Activated T-helper 2 cell treated with anti-CD3 and anti-CD28 coated beads, Interferon-gamma antibody, Interleukin-2, Interleukin-4, amounts not matched to agents 10 μg/mL and 5 μg/mL and 100 μg/mL, durations not matched to agents 14 hours and 24 hours and 36 hours (primary cell): ENCODE data around the gene HOXB3. TPM values are rescaled to one million over a fixed set of nuclear protein-coding genes. Genes with fewer than 3 reads are reported as not detected.

Source experiments
- DNase-seq: peaks from one replicate; pipeline ENCODE4 v3.0.0; 2021; ENCODE audit warnings: low spot score
- H3K27ac Mint-ChIP-seq: one replicate; pipeline ENCODE4 v1.8.0; 2021; ENCODE audit warnings: mixed read lengths
- H3K27me3 Mint-ChIP-seq: one replicate; pipeline ENCODE4 v1.8.0; 2021; ENCODE audit warnings: low read depth, mixed read lengths
- H3K36me3 Mint-ChIP-seq: one replicate; pipeline ENCODE4 v1.8.0; 2021; ENCODE audit warnings: low read depth, mixed read lengths
- H3K4me1 Mint-ChIP-seq: one replicate; pipeline ENCODE4 v1.8.0; 2021; ENCODE audit warnings: low read depth, mixed read lengths
- H3K4me3 Mint-ChIP-seq: one replicate; pipeline ENCODE4 v1.8.0; 2021; ENCODE audit warnings: low read depth, mild to moderate bottlenecking, moderate library complexity, mixed read lengths
- H3K9me3 Mint-ChIP-seq: one replicate; pipeline ENCODE4 v1.8.0; 2021; ENCODE audit warnings: mixed read lengths
- intact Hi-C: fragments of 100-400 bp; cut with micrococcal nuclease; formaldehyde crosslinking; loops from one replicate; pipeline ENCODE4 v1.15.1; 2023
- total RNA-seq: library from RNA; stranded (reverse); gene quantifications from 2 replicates; pipeline ENCODE4 v1.2.3, GENCODE V29; 2022

HOXB3 gene
- total RNA-seq, 1 donor from 2014 or later = 3.8 TPM

GRCh38 chr17:48552466-48553189 is 37.4 kb downstream of the HOXB3 start:
- intact Hi-C loops = no loop called here
- H3K36me3 Mint-ChIP-seq = peaks cover 7% of the 10 kb centered on the region

DNA sequence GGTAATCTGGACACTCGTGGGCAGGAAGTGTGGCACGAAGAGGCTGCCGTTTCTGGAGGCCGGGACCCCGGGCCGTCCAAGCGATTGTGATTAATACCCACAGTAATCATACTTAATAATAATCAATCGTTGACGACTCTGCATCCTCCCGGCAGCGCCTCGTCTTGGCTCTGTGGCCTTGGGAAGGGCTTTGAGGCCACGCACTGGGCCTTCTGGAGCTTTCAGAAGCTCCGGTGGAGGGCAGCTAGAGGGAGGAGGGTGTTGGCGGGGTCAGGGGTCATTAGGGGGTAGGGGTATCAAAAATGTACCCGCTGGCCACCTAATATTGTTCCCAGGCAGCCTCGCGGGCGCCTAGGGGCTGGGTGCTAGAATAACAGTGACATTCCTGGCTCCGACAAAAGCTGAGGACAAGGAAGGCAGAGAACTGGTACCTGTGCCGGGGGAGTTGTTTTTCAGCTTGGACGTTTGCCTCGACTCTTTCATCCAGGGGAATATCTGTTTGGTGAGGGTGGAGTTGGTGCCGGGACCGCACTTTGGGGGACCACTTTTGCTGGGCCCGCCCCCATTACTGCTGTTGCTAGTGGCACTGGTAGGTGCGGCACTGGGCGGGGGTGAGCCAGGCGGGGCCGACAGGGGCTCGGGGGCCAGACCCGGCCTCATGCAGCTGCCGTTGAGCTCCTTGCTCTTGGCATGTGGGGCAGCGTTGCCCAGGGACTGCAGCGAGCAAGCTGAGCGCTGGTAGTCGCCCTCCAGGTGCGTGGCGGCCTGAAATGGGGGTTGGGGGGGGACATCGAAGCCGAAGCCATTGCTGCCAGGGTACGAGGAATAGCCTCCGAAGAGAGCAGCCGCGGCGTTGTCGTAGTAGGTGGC is 38.2 kb downstream of the HOXB3 start:
- no peaks in the 10 kb centered on the region for H3K9me3 Mint-ChIP-seq
- intact Hi-C loops = no loop called here
- peaks cover 7% of the 10 kb centered on the region for H3K36me3 Mint-ChIP-seq
- H3K27me3 Mint-ChIP-seq = peaks cover 19% of the 10 kb centered on the region
- no peak for DNase-seq
- H3K27ac Mint-ChIP-seq = no peak overlapping the region
- peaks cover 29% of the 10 kb centered on the region for H3K4me1 Mint-ChIP-seq
- H3K4me3 Mint-ChIP-seq = no peak overlapping the region

More at GRCh38 chr17:48552466-48553189, 37.4 kb downstream of the HOXB3 start:
- DNase-seq = no peak
- Mint-ChIP-seq H3K4me1 (peaks cover 21% of the 10 kb centered on the region), H3K27me3 (peaks cover 20% of the 10 kb centered on the region), H3K27ac (no peak overlapping the region), H3K4me3 (no peak overlapping the region), H3K9me3 (no peaks in the 10 kb centered on the region)

GRCh38 chr17:48551214-48551555 is 38.9 kb downstream of the HOXB3 start:
- peaks cover 7% of the 10 kb centered on the region for H3K36me3 Mint-ChIP-seq
- intact Hi-C loops = no loop called here

DNA sequence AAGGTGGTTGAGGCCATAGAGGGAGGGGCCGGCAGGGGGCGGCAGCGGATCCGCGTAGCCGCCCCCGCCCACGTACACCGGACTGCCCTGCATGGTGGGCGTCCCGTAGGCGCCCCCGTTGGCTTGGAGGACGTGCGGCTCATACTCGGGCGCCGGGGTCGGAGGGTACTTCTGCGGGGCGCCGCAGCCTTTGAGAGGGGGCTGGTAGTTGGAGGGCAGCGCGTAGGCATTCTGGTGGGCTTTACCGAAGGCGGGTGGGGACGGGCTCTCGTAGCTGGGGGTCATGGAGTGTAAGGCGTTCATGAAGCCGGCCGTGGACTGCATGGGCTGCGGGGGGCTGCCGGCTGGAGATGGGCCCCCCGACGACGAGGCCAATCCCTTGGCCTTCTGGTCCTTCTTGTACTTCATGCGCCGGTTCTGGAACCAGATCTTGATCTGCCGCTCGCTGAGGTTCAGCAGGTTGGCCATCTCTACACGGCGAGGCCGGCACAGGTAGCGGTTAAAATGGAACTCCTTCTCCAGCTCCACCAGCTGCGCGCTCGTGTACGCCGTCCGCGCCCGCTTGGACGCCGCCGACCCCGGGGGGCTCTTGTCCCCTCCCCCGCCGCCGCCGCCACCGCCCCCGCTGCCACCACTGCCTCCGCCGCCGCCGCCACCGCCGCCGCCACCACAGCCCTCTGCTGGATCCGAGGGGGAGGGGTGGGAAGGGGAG is 39.4 kb downstream of the HOXB3 start:
- no peaks in the 10 kb centered on the region for H3K9me3 Mint-ChIP-seq
- H3K27ac Mint-ChIP-seq = no peak overlapping the region
- peaks cover 7% of the 10 kb centered on the region for H3K36me3 Mint-ChIP-seq
- peaks cover 39% of the 10 kb centered on the region for H3K4me1 Mint-ChIP-seq
- intact Hi-C loops = no loop called here
- H3K27me3 Mint-ChIP-seq = peaks cover 8% of the 10 kb centered on the region
- no peak overlapping the region for H3K4me3 Mint-ChIP-seq
- DNase-seq = no peak

More at GRCh38 chr17:48551214-48551555, 38.9 kb downstream of the HOXB3 start:
- Mint-ChIP-seq H3K27ac (no peak overlapping the region), H3K27me3 (peaks cover 12% of the 10 kb centered on the region), H3K9me3 (no peaks in the 10 kb centered on the region), H3K4me1 (peaks cover 36% of the 10 kb centered on the region), H3K4me3 (no peak overlapping the region)
- DNase-seq = no peak

DNA sequence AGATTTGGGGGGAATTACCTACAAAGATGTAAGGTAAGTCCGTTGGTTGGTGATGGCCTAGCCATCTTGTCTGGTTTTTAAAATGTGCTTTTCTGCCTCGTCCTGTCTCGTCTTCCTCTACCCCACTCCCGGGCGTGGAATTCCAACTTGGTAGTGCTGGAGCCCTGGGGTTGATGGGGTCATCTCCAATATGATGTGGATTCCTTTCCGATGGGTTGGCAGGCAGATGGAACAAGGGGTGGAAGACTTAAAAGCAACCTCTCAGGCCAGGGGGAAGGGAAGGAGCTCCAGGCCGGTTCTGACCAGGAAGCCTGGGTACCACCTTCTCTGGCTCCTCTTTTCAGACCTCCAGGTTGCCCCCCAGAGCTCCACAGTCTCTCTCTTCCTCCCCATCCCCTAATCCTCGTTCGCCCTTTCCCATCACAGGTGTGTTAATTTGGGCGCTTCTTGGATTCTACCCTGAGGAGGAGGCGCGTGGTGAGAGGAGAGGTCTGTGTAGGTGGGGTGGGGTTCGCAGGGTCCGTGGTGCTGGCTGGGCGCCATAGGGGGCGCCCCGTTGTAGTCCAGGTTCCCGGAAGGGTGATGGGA is 40.0 kb downstream of the HOXB3 start:
- DNase-seq = no peak
- no peak overlapping the region for H3K27ac Mint-ChIP-seq
- H3K4me1 Mint-ChIP-seq = peaks cover 40% of the 10 kb centered on the region
- H3K9me3 Mint-ChIP-seq = no peaks in the 10 kb centered on the region
- H3K4me3 Mint-ChIP-seq = no peak overlapping the region
- H3K36me3 Mint-ChIP-seq = peaks cover 7% of the 10 kb centered on the region
- H3K27me3 Mint-ChIP-seq = peaks cover 4% of the 10 kb centered on the region
- intact Hi-C loops = no loop called here

DNA sequence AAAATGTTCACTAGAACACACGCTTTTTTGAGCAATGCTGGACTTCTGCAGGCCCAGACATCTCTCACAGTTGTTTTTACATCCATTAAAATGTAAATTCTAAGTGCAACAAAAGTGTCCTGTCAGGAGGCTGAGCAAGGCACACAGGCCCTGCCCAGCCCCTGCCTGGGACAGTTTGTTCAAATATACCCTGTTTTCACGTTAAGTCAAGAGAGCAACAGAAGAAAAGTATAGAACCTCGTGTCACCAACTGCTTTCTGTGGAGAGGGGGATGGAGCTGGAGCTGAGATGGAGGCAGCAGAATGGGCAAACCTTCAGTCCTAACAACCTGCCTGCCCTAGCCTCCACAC is 40.8 kb downstream of the HOXB3 start:
- H3K27ac Mint-ChIP-seq = no peak overlapping the region
- intact Hi-C loops = no loop called here
- no peak overlapping the region for H3K4me3 Mint-ChIP-seq

GRCh38 chr17:48548523-48549280 is 41.3 kb downstream of the HOXB3 start:
- Mint-ChIP-seq H3K9me3 (no peaks in the 10 kb centered on the region), H3K27ac (peak overlapping the region; percentile 82), H3K4me1 (peaks cover 39% of the 10 kb centered on the region), H3K4me3 (peak overlapping the region; percentile 57), H3K36me3 (peaks cover 6% of the 10 kb centered on the region), H3K27me3 (peaks cover 2% of the 10 kb centered on the region)
- intact Hi-C loops = no loop called here
- DNase-seq = no peak

More for the DNA sequence above, 40.8 kb downstream of the HOXB3 start:
- Mint-ChIP-seq H3K27me3 (peaks cover 2% of the 10 kb centered on the region), H3K4me1 (peaks cover 37% of the 10 kb centered on the region), H3K9me3 (no peaks in the 10 kb centered on the region), H3K36me3 (peaks cover 7% of the 10 kb centered on the region)
- no peak for DNase-seq

GRCh38 chr17:48547808-48548522 is 42.1 kb downstream of the HOXB3 start:
- H3K27ac Mint-ChIP-seq = peak overlapping the region; percentile 82
- peaks cover 5% of the 10 kb centered on the region for H3K36me3 Mint-ChIP-seq
- DNase-seq = peak; percentile 33
- H3K4me3 Mint-ChIP-seq = peak overlapping the region; percentile 57
- H3K4me1 Mint-ChIP-seq = peaks cover 39% of the 10 kb centered on the region
- no peaks in the 10 kb centered on the region for H3K9me3 Mint-ChIP-seq
- H3K27me3 Mint-ChIP-seq = peaks cover 1% of the 10 kb centered on the region
- intact Hi-C loops = loop anchor here (2.0 kb wide), 2 partner anchors 31 to 37 kb away; partner anchors contain the start of gene HOXB4

GRCh38 chr17:48546924-48547807 is 42.9 kb downstream of the HOXB3 start:
- intact Hi-C loops = loop anchor here (2.0 kb wide), 2 partner anchors 32 to 36 kb away; partner anchors contain the start of gene HOXB4
- peak overlapping the region; percentile 56 for H3K4me3 Mint-ChIP-seq
- no peaks in the 10 kb centered on the region for H3K9me3 Mint-ChIP-seq
- peaks cover 11% of the 10 kb centered on the region for H3K36me3 Mint-ChIP-seq
- H3K27me3 Mint-ChIP-seq = peaks cover 1% of the 10 kb centered on the region
- peak overlapping the region; percentile 82 for H3K27ac Mint-ChIP-seq
- no peak for DNase-seq
- H3K4me1 Mint-ChIP-seq = peaks cover 39% of the 10 kb centered on the region

- Mint-ChIP-seq H3K36me3 (peaks cover 15% of the 10 kb centered on the region), H3K27me3 (peaks cover 1% of the 10 kb centered on the region), H3K27ac (peak overlapping the region; percentile 82), H3K4me3 (peak overlapping the region; percentile 56), H3K4me1 (peaks cover 39% of the 10 kb centered on the region), H3K9me3 (no peaks in the 10 kb centered on the region)
- no peak for DNase-seq
- intact Hi-C loops = loop anchor here (2.0 kb wide), 2 partner anchors 32 to 36 kb away; partner anchors contain the start of gene HOXB4
Measured at GRCh38 chr17:48546137-48546923, 43.7 kb downstream of the HOXB3 start.
